Measurements from ENCODE around the gene ACE.

The ACE gene

DNA sequence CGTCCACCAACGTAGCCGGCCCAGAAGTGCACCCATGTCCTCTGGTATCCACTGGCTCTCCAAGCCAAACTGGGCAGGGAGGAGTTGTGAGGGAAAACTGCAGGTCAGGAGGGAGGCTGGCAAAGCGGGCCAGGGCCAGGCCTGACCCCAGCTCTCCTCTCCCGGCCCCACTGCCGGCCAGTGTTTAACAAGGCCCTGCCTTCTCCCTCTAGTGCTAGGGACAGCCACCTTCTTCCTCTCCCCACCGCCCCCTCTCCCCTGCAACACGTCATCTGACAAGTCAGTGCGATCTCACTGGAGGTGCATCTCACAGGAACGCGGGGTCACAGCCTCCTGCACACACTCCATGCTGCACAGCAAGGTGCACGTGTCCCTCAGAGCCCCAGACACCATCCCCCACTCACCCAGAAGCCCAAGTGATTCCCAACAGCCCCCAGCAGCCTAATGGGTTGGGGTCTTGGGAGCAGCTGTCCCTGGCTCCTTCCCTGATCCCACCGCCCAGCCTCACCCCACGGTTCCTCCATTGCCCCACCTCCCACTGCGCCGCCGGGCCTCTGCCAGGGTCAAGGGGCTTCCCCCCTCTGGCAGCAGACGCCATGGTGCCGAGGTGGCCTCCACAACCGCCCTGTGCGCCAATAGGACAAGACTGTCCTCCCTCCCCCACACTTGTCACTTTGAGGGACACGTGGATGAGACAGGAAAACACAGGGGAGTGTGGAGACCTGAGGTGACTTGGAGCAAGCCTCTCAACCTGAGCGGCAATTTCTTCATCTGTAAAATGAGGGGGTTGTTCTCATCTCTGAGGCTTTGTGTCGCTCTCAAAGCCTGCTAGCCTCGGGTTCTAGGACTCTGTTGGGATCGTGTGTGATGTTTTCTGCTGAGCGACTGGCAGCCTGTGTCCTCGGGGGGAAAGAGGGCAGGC, 1.1 kb upstream of the ACE start:
- no peak for DNase-seq

- DNase-seq, result no peak
These were observed 405 bp upstream of the ACE start for GRCh38 chr17:63476459-63476853.

GRCh38 chr17:63477480-63478440, 899 bp downstream of the ACE start:
- no peak for DNase-seq

- DNase-seq, result peak; percentile 71
These were observed 2.1 kb downstream of the ACE start for GRCh38 chr17:63478814-63479494.

GRCh38 chr17:63479495-63480184, 2.8 kb downstream of the ACE start:
- no peak for DNase-seq

GRCh38 chr17:63480192-63480784, 3.4 kb downstream of the ACE start:
- DNase-seq, result no peak

DNA sequence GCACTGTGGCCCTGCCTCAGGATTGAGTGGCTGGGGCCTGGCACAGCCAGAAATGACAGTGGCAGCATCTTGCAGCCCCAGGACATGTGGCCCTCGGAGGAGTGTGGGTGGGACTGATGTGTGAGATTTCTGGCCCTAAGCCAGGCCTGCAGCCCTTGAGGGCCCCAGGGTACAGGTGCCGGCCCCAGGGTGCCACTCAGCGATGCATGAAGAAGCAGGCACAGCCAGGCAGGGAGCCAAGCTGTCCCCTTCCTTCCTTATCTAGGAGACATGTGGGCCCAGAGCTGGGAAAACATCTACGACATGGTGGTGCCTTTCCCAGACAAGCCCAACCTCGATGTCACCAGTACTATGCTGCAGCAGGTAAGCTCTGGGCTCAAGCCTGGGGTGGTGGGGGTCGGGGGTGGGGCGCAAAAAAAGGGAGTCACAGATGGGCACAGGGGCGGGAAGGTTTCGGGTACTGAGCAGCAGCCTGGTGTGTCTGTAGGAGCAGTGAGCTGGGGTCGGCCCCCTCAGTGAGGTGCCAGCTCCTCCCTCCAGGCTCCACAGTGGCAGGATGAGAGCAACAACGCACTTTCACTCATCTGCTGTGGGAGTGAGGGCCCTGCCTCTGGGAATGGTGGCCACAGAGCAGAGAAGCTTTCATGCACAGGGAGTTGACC, 4.1 kb downstream of the ACE start:
- no peak for DNase-seq

DNA sequence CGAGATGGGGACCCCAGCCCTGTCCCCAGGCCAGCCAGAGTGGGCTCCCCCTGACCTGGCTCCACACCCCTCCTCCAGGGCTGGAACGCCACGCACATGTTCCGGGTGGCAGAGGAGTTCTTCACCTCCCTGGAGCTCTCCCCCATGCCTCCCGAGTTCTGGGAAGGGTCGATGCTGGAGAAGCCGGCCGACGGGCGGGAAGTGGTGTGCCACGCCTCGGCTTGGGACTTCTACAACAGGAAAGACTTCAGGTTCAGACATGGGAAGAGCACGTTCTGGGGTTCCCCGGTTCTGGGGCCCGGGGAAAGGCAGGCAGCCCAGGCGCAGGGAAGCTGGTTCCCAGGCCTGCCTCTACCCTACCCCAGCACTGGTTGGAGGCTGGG, 4.6 kb downstream of the ACE start:
- no peak for DNase-seq

- no peak for DNase-seq
These were observed 5.6 kb downstream of the ACE start for GRCh38 chr17:63482509-63482908.

- no peak for DNase-seq
These were observed 6.2 kb downstream of the ACE start for GRCh38 chr17:63483038-63483437.

GRCh38 chr17:63483655-63484575, 7.1 kb downstream of the ACE start:
- no peak for DNase-seq

GRCh38 chr17:63486317-63487013, 9.6 kb downstream of the ACE start:
- no peak for DNase-seq

DNA sequence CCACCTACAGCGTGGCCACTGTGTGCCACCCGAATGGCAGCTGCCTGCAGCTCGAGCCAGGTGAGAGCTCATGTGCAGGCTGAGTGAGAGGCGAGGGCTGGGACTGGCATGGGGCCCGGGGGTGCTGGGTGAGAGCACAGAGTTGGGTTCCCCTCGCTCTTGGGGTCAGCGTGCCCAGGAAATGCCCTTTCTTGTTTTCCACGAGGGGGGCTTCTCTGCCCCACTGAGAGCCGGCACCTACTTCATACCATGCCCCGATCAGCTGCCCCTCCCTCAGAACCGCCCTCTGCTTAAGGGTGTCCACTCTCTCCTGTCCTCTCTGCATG, 10.1 kb downstream of the ACE start:
- no peak for DNase-seq

GRCh38 chr17:63488851-63489250, 12.0 kb downstream of the ACE start:
- DNase-seq, result no peak

- DNase-seq, result no peak
These were observed 12.4 kb downstream of the ACE start for GRCh38 chr17:63489291-63489690.

- DNase-seq, result no peak
These were observed 13.5 kb downstream of the ACE start for GRCh38 chr17:63490329-63490728.

- no peak for DNase-seq
These were observed 14.1 kb downstream of the ACE start for GRCh38 chr17:63490858-63491400.

- no peak for DNase-seq
These were observed 14.6 kb downstream of the ACE start for GRCh38 chr17:63491413-63491812.

DNA sequence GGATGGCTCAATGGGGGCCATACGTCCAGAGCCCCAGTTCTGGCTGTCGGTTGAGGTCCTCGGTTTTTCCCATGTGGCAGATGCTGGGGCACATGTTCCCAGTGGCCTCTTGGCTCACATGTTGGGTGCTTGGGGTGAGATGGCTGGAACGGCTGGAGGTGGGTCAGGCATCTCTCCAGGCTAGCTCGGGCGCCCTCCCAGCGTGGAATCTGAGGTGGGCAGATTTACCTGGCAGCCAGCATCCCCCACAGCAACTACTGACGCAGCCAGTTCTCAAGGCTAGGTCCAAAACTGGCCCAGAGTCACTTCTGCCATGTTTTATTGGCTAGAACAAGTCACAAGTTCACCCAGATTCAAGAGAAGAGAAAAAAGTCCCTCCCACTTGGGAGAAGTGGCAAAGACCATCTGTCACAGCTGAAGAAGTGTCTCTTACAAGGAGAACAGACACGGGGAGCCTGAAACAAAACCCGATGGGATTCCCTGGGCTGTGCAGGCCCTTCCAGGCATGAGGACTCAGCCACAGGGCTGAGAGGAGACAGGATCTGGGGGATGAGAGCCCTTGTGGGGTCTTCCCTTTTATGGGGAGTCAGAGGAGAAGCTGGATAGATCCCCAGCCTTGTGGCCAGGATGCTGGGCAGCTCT, 15.2 kb downstream of the ACE start:
- no peak for DNase-seq
